Measurements from ENCODE around the gene GLO1.

DNA sequence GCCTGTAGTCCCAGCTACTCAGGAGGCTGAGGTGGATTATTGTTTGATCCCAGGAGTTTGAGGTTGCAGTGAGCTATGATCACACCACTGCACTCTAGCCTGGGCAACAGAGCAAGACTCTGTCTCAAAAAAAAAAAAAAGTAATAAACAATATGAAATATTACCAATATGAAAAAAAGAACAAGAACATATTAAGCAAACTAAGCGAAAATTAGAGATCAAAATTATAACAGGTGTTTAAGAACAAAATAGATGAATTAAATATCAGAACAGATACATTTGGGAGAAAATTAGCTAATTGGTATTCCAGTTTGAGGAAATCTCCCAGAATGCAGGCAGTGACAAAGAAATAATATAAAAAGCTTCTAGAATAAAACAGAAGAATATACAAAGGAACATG, 23.3 kb downstream of the GLO1 start:
- no peak for TF ChIP-seq POLR2A (IDR thresholded peaks at IDR 0.05; ENCODE audit: low read depth, low read length)
- TF ChIP-seq CTCF (IDR thresholded peaks at IDR 0.05; ENCODE audit: extremely low read depth in 1 of 2, insufficient read depth in 1 of 2, low read depth in 1 of 2, low read length in 2 of 2), result no peak
- no peak for TF ChIP-seq JUN (IDR thresholded peaks at IDR 0.05; ENCODE audit: borderline replicate concordance, insufficient read depth, insufficient read length, low read depth)
- TF ChIP-seq POLR2AphosphoS5 (IDR thresholded peaks at IDR 0.05; ENCODE audit: insufficient read depth, low read depth, low read length), result no peak
- no peak for TF ChIP-seq EZH2 (IDR thresholded peaks at IDR 0.05; ENCODE audit: borderline replicate concordance, low read depth, low read length, severe bottlenecking)
- no peak for TF ChIP-seq FOS (IDR thresholded peaks at IDR 0.05; ENCODE audit: borderline replicate concordance, insufficient read depth, low read length)
- TF ChIP-seq, protein P1, sequence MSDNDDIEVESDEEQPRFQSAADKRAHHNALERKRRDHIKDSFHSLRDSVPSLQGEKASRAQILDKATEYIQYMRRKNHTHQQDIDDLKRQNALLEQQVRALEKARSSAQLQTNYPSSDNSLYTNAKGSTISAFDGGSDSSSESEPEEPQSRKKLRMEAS (IDR thresholded peaks at IDR 0.05; ENCODE audit: insufficient read depth, insufficient read length), result no peak
- TF ChIP-seq MYC (IDR thresholded peaks at IDR 0.05; ENCODE audit: low read depth, low read length), result no peak
